Measurements from ENCODE around the gene C20orf96. TPM values are rescaled to one million over a fixed set of nuclear protein-coding genes. Genes with fewer than 3 reads are reported as not detected.

Gene C20orf96
- total RNA-seq, 2 experiments from 2014 or later, result 5.9 to 6.0 TPM

DNA sequence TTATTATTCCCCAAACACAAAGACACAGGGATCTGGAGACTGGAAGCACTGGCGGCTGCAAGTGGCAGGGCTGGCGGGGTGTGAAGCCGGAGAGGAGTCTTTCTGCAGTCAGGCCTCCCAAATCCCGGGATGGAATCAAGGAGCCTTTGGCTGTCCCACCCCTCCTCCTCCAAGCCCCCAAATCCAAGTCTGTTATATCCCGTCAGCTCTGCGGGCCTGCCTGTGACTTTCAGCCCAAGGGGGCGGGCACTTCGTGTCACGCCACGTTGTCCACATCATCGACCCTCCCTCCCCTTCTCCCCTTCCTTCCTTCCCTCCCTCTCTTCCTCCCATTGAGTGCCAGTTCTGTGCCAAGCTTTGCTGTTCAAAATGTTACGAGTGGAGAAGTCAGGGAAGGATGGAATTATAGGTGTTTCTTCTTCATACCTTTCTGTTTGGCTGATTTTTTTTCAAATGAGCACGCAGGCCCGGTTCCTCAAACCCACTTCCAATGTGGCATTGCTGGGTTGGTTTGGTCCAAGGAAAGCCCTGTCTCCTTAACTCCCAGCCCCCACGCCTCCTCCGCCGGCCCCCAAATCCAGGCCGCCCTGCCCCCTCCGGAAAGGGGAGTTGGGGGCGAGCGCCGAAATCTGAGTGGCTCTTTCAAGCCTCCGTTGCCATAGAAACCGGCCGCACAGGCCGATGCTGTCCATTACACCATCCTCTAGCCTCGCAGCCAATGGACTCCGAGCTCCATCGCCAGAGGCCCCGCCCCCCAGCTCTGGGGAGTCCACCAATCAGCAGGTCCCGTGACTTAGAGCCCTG, 19.5 kb upstream of the C20orf96 start:
- CTCF ChIA-PET, result interaction anchor here (1.3 kb wide), 1 partner anchor 9 kb away, joined by 3 read pairs; no protein-coding TSS in a partner anchor
- no peaks in the 10 kb centered on the region for H3K36me3 Mint-ChIP-seq (ENCODE audit: low read depth)
- peaks cover 2% of the 10 kb centered on the region for H3K27me3 Mint-ChIP-seq
- no peak overlapping the region for H3K4me3 Mint-ChIP-seq
- peaks cover 13% of the 10 kb centered on the region for H3K4me1 Mint-ChIP-seq
- POLR2A ChIA-PET, result interaction anchor here (0.8 to 3.2 kb wide), 4 partner anchors 10 to 14 kb away, joined by 3 to 15 read pairs (median 6); no protein-coding TSS in a partner anchor
- no peaks in the 10 kb centered on the region for H3K9me3 Mint-ChIP-seq
- peak; percentile 76 for DNase-seq
- no peak overlapping the region for H3K27ac Mint-ChIP-seq

DNA sequence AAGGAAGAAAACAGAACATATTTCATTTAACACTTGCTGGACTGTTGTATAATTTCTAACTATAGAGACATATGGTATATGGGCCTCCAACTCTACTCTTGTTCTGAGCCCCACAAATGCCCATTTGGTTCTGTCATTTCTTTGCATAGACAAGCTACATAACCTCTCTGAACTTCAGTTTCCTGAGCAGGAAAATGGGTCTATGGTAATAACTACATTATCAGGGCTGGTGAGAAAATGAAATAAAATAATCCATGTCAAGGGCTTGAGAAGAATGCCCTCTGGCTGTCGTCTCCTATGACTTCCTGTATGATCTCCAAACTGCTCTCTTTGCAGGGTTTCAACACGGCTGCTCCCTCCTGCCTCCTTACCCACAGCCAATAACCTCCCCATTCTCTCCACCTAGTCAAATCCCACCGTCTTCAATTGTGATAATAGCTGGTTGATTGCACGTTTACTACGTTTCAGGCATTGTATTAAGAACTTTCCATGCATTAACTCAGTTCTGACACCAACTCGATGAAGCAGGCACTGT, 18.8 kb upstream of the C20orf96 start:
- Mint-ChIP-seq H3K4me3 (no peak overlapping the region), H3K4me1 (peaks cover 13% of the 10 kb centered on the region), H3K9me3 (no peaks in the 10 kb centered on the region), H3K27me3 (peaks cover 2% of the 10 kb centered on the region), H3K36me3 (ENCODE audit: low read depth) (no peaks in the 10 kb centered on the region), H3K27ac (no peak overlapping the region)
- DNase-seq, result no peak
- CTCF ChIA-PET, result interaction anchor here (1.3 kb wide), 1 partner anchor 8 kb away, joined by 3 read pairs; no protein-coding TSS in a partner anchor
- POLR2A ChIA-PET, result interaction anchor here (1.4 to 3.2 kb wide), 3 partner anchors 11 to 15 kb away, joined by 5 to 15 read pairs (median 7); no protein-coding TSS in a partner anchor

DNA sequence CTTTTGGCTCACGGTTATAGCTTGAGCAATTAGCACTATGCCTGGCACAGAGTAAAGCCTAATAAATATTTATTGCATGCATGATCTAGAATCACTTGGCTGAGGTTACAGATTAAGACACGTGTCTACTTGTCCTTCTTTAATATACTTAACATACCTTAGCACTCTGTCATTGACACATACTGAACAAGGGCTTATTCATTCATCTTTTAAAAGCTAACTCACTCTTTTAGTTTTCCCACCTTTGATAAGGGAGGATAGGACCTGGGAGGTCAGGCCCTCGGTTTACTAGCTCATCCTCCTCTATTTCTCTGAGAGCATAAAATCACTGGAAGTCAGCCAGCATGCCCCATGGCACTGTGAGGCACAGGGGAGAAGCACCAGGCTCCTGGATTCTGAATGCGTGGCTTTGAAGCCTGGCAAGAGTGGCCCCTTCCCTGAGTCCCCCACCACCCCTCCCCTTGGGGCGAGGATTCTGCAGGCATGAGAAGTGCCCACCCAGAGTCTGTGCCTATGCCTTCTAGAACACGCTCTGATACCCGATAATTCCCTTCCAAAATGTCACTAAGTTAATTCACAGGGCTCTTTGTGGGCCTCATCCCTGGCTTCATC, 18.0 kb upstream of the C20orf96 start:
- Mint-ChIP-seq H3K36me3 (ENCODE audit: low read depth) (no peaks in the 10 kb centered on the region), H3K27me3 (peaks cover 2% of the 10 kb centered on the region), H3K4me1 (peaks cover 13% of the 10 kb centered on the region), H3K27ac (no peak overlapping the region), H3K9me3 (no peaks in the 10 kb centered on the region), H3K4me3 (no peak overlapping the region)
- ChIA-PET POLR2A (interaction anchor here (1.1 to 3.2 kb wide), 2 partner anchors 10 to 12 kb away, joined by 3 to 15 read pairs; partner anchors contain the start of gene ZCCHC3), CTCF (no interaction called here)
- no peak for DNase-seq

DNA sequence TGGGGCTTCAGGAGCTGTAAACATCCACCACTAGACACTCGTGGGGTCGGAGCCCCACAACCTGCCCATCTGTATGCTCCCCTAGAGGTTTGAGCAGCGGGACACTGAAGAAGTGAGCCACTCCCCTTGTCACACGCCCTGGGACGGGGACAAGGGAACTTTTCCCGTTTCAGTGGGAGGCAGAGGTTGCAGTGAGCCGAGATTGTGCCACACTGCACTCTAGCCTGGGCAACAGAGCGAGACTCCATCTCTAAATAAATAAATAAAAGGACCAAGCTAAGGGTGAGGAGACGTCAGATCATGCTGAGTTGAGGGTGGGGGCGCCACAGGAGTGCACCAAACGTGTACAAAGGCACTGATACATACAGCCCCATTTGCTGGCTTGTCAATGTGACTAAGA, 15.2 kb upstream of the C20orf96 start:
- peaks cover 5% of the 10 kb centered on the region for H3K36me3 Mint-ChIP-seq (ENCODE audit: low read depth)
- ChIA-PET POLR2A (no interaction called here), CTCF (no interaction called here)
- DNase-seq, result no peak
- no peaks in the 10 kb centered on the region for H3K27me3 Mint-ChIP-seq
- no peak overlapping the region for H3K4me3 Mint-ChIP-seq
- H3K27ac Mint-ChIP-seq, result no peak overlapping the region
- H3K4me1 Mint-ChIP-seq, result peaks cover 16% of the 10 kb centered on the region
- H3K9me3 Mint-ChIP-seq, result no peaks in the 10 kb centered on the region

DNA sequence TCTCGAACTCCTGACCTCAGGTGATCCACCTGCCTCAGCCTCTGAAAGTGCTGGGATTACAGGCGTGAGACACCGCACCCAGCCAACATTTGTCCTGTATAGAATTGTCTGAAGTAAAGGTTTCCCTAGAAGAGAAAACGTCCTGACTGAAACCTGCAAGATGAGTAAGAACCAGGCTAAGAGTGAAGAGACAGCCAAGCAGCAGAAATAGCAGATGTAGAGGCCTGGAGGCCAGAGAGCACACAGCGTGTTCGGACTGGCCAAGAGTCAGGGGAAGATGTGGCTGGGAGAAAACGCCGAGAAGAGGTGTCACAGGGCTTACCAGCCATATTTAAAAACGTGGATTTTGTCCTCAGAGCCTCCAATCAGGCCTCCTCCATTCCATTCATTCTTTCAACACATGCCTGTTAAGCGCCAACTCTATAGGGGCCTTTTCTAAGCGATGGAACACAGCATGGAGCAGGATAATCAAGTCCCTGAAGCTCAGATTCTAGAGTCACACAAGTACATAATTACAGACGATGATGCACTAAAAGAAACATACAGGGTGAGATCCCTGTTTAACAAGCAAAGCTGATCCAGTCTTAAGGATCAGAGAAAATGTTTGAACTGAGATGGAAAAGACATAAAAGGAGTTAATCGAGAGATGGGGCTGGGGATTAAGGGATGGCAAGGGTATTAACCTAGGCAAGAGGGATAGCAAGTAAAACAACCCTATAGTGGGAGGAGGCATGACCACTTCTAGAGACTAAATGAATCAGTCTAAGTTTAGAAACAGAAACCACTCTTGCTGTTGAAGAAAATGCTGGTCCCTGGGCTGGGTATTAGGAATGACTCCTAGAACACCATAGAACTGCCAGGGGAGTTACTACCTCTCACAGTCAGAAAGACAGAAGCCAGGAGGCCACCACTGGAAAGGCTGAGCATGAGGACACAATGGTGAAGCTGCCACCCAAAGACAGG, 11.6 kb upstream of the C20orf96 start:
- CTCF ChIA-PET, result interaction anchor here (1.0 to 4.0 kb wide), 2 partner anchors 8 to 27 kb away, joined by 3 to 17 read pairs; no protein-coding TSS in a partner anchor
- H3K4me3 Mint-ChIP-seq, result no peak overlapping the region
- H3K9me3 Mint-ChIP-seq, result no peaks in the 10 kb centered on the region
- DNase-seq, result no peak
- no peak overlapping the region for H3K27ac Mint-ChIP-seq
- H3K4me1 Mint-ChIP-seq, result peaks cover 26% of the 10 kb centered on the region
- H3K27me3 Mint-ChIP-seq, result no peaks in the 10 kb centered on the region
- H3K36me3 Mint-ChIP-seq (ENCODE audit: low read depth), result peaks cover 35% of the 10 kb centered on the region
- POLR2A ChIA-PET, result interaction anchor here (1.0 to 8.1 kb wide), 2 partner anchors 10 to 22 kb away, joined by 3 to 95 read pairs; partner anchors contain the start of gene SOX12

DNA sequence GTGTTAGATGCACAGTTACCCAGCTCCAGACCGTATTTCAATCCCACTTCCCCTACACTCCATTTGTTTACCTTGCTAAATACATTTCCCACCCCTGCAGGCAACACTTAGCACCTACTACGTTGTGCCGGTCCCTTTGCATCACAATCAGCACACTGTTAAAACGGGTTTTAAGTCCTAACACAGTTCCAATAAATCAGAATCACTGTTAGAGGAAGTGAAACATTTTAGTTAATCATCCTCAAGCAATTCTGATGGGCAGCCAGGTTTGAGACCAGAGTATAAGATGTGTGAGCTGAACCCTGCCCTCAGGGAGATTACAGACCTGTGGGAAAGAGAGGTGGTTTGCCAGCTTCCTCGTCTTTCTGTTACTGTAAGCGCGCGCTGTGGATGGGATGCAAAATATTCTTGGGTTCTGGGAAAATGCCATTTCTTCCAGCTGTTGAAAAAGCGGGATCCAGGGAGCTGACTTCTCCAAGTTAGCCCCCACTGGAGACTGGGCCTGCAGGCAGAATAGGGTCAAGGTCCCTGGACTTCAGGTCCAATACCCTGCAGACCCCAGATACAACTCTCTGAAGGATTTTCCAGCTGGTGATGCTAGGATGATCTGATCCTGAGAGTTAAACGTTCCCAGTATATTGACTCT, 9.9 kb upstream of the C20orf96 start:
- H3K4me3 Mint-ChIP-seq, result peak overlapping the region; percentile 33
- H3K9me3 Mint-ChIP-seq, result no peaks in the 10 kb centered on the region
- no peak for DNase-seq
- ChIA-PET POLR2A (interaction anchor here (1.7 to 8.1 kb wide), 4 partner anchors 10 to 29 kb away, joined by 3 to 95 read pairs (median 8); partner anchors contain the start of gene SOX12), CTCF (interaction anchor here (1.0 to 4.0 kb wide), 3 partner anchors 9 to 41 kb away, joined by 3 to 17 read pairs (median 4); no protein-coding TSS in a partner anchor)
- peaks cover 35% of the 10 kb centered on the region for H3K36me3 Mint-ChIP-seq (ENCODE audit: low read depth)
- H3K27me3 Mint-ChIP-seq, result no peaks in the 10 kb centered on the region
- peaks cover 38% of the 10 kb centered on the region for H3K4me1 Mint-ChIP-seq
- no peak overlapping the region for H3K27ac Mint-ChIP-seq

DNA sequence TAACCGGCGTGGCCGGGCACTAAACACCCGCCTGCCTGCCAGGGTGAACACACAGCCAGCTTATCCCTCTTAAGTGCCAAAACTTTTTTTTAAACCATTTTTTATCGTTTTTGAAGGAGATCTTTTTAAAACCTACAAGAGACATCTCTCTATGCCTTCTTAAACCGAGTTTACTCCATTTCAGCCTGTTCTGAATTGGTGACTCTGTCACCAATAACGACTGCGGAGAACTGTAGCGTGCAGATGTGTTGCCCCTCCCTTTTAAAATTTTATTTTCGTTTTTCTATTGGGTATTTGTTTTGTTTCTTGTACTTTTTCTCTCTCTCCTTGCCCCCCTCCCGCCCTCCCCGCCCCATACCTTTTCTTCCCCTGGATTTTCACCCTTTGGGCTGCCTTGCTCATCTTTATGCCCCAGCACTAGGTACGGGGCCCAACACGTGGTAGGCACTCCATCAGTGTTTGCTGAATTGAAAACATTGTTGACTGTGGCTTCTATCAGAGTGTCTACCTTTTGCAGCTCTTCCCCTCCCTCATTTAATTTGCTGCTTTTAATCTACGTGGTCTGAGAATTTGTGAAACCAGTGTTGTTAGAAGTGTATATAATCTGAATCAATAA, 8.3 kb upstream of the C20orf96 start:
- H3K27me3 Mint-ChIP-seq, result no peaks in the 10 kb centered on the region
- ChIA-PET POLR2A (interaction anchor here (0.9 to 8.1 kb wide), 12 partner anchors 9 to 1029 kb away, joined by 3 to 95 read pairs (median 4); partner anchors contain the start of gene SOX12), CTCF (interaction anchor here (0.8 to 4.0 kb wide), 6 partner anchors 22 to 40 kb away, joined by 3 to 17 read pairs (median 4); partner anchors contain the start of gene SOX12)
- H3K27ac Mint-ChIP-seq, result peak overlapping the region; percentile 95
- H3K36me3 Mint-ChIP-seq (ENCODE audit: low read depth), result peaks cover 35% of the 10 kb centered on the region
- H3K4me1 Mint-ChIP-seq, result peaks cover 43% of the 10 kb centered on the region
- no peaks in the 10 kb centered on the region for H3K9me3 Mint-ChIP-seq
- H3K4me3 Mint-ChIP-seq, result peak overlapping the region; percentile 96
- DNase-seq, result no peak

DNA sequence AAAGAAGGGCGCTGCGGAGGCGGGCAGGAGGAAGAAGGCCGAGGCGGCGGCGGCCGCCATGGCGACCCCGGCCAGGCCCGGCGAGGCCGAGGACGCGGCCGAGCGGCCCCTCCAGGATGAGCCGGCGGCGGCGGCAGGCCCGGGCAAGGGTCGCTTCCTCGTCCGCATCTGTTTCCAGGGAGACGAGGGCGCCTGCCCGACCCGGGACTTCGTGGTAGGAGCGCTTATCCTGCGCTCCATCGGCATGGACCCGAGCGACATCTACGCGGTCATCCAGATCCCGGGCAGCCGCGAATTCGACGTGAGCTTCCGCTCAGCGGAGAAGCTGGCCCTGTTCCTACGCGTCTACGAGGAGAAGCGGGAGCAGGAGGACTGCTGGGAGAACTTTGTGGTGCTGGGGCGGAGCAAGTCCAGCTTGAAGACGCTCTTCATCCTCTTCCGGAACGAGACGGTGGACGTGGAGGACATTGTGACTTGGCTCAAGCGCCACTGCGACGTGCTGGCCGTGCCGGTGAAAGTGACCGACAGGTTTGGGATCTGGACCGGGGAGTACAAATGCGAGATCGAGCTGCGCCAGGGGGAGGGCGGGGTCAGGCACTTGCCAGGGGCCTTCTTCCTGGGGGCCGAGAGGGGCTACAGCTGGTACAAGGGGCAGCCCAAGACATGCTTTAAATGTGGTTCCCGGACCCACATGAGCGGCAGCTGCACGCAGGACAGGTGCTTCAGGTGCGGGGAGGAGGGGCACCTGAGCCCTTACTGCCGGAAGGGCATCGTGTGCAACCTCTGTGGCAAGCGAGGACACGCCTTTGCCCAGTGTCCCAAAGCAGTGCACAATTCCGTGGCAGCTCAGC, 7.6 kb upstream of the C20orf96 start:
- Mint-ChIP-seq H3K36me3 (ENCODE audit: low read depth) (peaks cover 35% of the 10 kb centered on the region), H3K4me1 (peaks cover 43% of the 10 kb centered on the region), H3K9me3 (no peaks in the 10 kb centered on the region), H3K4me3 (peak overlapping the region; percentile 96), H3K27me3 (no peaks in the 10 kb centered on the region), H3K27ac (peak overlapping the region; percentile 95)
- peak; percentile 59 for DNase-seq
- ChIA-PET POLR2A (interaction anchor here (0.6 to 8.1 kb wide), 13 partner anchors 8 to 1030 kb away, joined by 3 to 95 read pairs (median 4); partner anchors contain the start of gene SOX12), CTCF (interaction anchor here (0.8 to 2.4 kb wide), 6 partner anchors 9 to 32 kb away, joined by 3 to 14 read pairs (median 4); partner anchors contain the start of gene SOX12)

DNA sequence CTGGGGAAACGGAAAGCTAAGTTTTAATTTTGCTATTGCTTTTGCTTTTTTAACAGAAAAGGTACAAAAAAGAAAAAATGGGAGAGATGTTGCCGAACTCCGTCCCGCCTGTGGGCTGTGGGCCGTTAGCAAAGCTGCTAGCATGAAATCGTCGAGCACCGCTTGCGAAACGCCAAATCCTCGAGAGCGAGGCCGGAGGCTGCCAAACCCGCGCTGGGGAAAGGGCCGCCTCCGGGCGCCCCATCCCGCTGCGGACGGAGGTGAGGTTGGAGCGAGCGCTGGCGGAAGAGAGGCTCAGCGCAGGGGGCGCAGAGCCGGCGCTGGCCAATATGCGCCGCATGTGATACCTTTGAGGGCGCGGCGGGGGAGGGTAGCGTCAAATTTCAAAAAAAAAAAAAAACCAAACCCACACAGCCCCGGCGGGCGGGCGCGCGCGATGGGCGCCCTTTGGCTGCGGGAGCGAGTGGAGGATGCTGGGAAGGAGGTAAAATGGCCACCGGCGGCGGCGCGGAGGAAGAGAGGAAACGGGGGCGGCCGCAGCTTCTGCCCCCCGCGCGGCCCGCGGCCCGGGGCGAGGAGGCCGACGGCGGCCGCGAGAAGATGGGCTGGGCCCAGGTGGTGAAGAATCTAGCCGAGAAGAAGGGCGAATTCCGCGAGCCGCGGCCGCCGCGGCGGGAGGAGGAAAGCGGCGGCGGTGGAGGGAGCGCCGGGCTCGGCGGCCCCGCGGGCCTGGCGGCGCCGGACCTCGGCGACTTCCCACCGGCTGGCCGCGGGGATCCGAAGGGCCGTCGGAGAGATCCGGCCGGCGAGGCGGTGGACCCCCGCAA, 6.8 kb upstream of the C20orf96 start, which contains the start of gene ZCCHC3:
ZCCHC3 (plus strand) TSS at position 473 of the 827 bp plus-strand sequence; CDS start at position 490, 17 bp downstream.
- peak within 1 kb of the TSS; percentile 98 for H3K27ac Mint-ChIP-seq
- H3K4me3 Mint-ChIP-seq, result peak within 1 kb of the TSS; percentile 96
- H3K4me1 Mint-ChIP-seq, result peaks cover 44% of the 10 kb centered on the region
- peaks cover 35% of the 10 kb centered on the region for H3K36me3 Mint-ChIP-seq (ENCODE audit: low read depth)
- ChIA-PET CTCF (interaction anchor here (1.0 to 2.4 kb wide), 6 partner anchors 8 to 33 kb away, joined by 3 to 14 read pairs (median 4); partner anchors contain the start of gene SOX12), POLR2A (interaction anchor here (0.7 to 8.1 kb wide), 12 partner anchors 8 to 355 kb away, joined by 3 to 95 read pairs (median 4); partner anchors contain the start of gene SOX12)
- no peaks in the 10 kb centered on the region for H3K27me3 Mint-ChIP-seq
- peak; percentile 86 for DNase-seq
- no peaks in the 10 kb centered on the region for H3K9me3 Mint-ChIP-seq
